ENCODE measurements around the gene LAMA4. TPM values are rescaled to one million over a fixed set of nuclear protein-coding genes. Genes with fewer than 3 reads are reported as not detected.
"Not testable (repeated sequence)": the region's sequence is repeated elsewhere in the genome, so short reads cannot be mapped to it uniquely, and the experiment has no call there.

The LAMA4 gene
- total RNA-seq, 1 experiment from 2014 or later, result 2.6 TPM

GRCh38 chr6:112122756-112123155, 131.6 kb downstream of the LAMA4 start:
- in situ Hi-C loops (cut with HindIII; ENCODE audit: low sequenced_read_pairs), result no loop called here
- DNase-seq (ENCODE audit: low spot score), result no peak

- in situ Hi-C loops (cut with HindIII; ENCODE audit: low sequenced_read_pairs), result no loop called here
- DNase-seq (ENCODE audit: low spot score), result no peak
Measured at GRCh38 chr6:112118034-112118433, 136.3 kb downstream of the LAMA4 start.

GRCh38 chr6:112117554-112117953, 136.8 kb downstream of the LAMA4 start:
- no peak for DNase-seq (ENCODE audit: low spot score)
- in situ Hi-C loops (cut with HindIII; ENCODE audit: low sequenced_read_pairs), result no loop called here

- DNase-seq (ENCODE audit: low spot score), result no peak
- in situ Hi-C loops (cut with HindIII; ENCODE audit: low sequenced_read_pairs), result no loop called here
Measured at GRCh38 chr6:112116221-112116620, 138.1 kb downstream of the LAMA4 start.

GRCh38 chr6:112114577-112115223, 139.7 kb downstream of the LAMA4 start:
- in situ Hi-C loops (cut with HindIII; ENCODE audit: low sequenced_read_pairs), result no loop called here
- DNase-seq (ENCODE audit: low spot score), result peak; percentile 26

- DNase-seq (ENCODE audit: low spot score), result no peak
- in situ Hi-C loops (cut with HindIII; ENCODE audit: low sequenced_read_pairs), result no loop called here
Measured at GRCh38 chr6:112113918-112114317, 140.4 kb downstream of the LAMA4 start.

- DNase-seq (ENCODE audit: low spot score), result no peak
- in situ Hi-C loops (cut with HindIII; ENCODE audit: low sequenced_read_pairs), result no loop called here
Measured at GRCh38 chr6:112113431-112113830, 140.9 kb downstream of the LAMA4 start.

GRCh38 chr6:112109262-112109661, 145.1 kb downstream of the LAMA4 start:
- in situ Hi-C loops (cut with HindIII; ENCODE audit: low sequenced_read_pairs), result no loop called here
- no peak for DNase-seq (ENCODE audit: low spot score)

GRCh38 chr6:112106562-112106961, 147.8 kb downstream of the LAMA4 start:
- DNase-seq (ENCODE audit: low spot score), result no peak
- in situ Hi-C loops (cut with HindIII; ENCODE audit: low sequenced_read_pairs), result no loop called here

GRCh38 chr6:112106026-112106425, 148.3 kb downstream of the LAMA4 start:
- DNase-seq (ENCODE audit: low spot score); in situ Hi-C loops (cut with HindIII; ENCODE audit: low sequenced_read_pairs): not testable (repeated sequence)

GRCh38 chr6:112100561-112100960, 153.8 kb downstream of the LAMA4 start:
- in situ Hi-C loops (cut with HindIII; ENCODE audit: low sequenced_read_pairs), result no loop called here

GRCh38 chr6:112096901-112097300, 157.5 kb downstream of the LAMA4 start:
- DNase-seq (ENCODE audit: low spot score), result no peak
- in situ Hi-C loops (cut with HindIII; ENCODE audit: low sequenced_read_pairs), result no loop called here

More at GRCh38 chr6:112100561-112100960, 153.8 kb downstream of the LAMA4 start:
- DNase-seq (ENCODE audit: low spot score), result no peak

- in situ Hi-C loops (cut with HindIII; ENCODE audit: low sequenced_read_pairs), result no loop called here
Measured at GRCh38 chr6:112087916-112088315, 166.5 kb downstream of the LAMA4 start.

GRCh38 chr6:112087136-112087911, 167.0 kb downstream of the LAMA4 start, which contains the start of the genes FAM229B and TUBE1:
Gene FAM229B, plus strand, starts transcription at chr6:112087591. Its CDS starts 11,693 bp downstream, at chr6:112099284.
Gene TUBE1, minus strand, starts transcription at chr6:112087482. Its CDS starts 48 bp downstream, at chr6:112087434.
- DNase-seq (ENCODE audit: low spot score), result peak; percentile 98
- in situ Hi-C loops (cut with HindIII; ENCODE audit: low sequenced_read_pairs), result no loop called here

More at GRCh38 chr6:112087916-112088315, 166.5 kb downstream of the LAMA4 start:
- DNase-seq (ENCODE audit: low spot score), result no peak

- in situ Hi-C loops (cut with HindIII; ENCODE audit: low sequenced_read_pairs), result no loop called here
- DNase-seq (ENCODE audit: low spot score), result peak; percentile 67
Measured at GRCh38 chr6:112086744-112087135, 167.6 kb downstream of the LAMA4 start.

GRCh38 chr6:112085286-112086065, 168.9 kb downstream of the LAMA4 start:
- in situ Hi-C loops (cut with HindIII; ENCODE audit: low sequenced_read_pairs), result no loop called here
- DNase-seq (ENCODE audit: low spot score), result peak; percentile 62

GRCh38 chr6:112081569-112081968, 172.8 kb downstream of the LAMA4 start:
- no peak for DNase-seq (ENCODE audit: low spot score)
- in situ Hi-C loops (cut with HindIII; ENCODE audit: low sequenced_read_pairs), result no loop called here

- in situ Hi-C loops (cut with HindIII; ENCODE audit: low sequenced_read_pairs), result no loop called here
- DNase-seq (ENCODE audit: low spot score), result no peak
Measured at GRCh38 chr6:112066606-112067005, 187.8 kb downstream of the LAMA4 start.

GRCh38 chr6:112065426-112065986, 188.9 kb downstream of the LAMA4 start:
- no peak for DNase-seq (ENCODE audit: low spot score)
- in situ Hi-C loops (cut with HindIII; ENCODE audit: low sequenced_read_pairs), result no loop called here
